KBM-7 (cell line): Measurements from ENCODE around the gene SESN3.

ENCODE experiments used
- DNase-seq: peaks from one replicate; pipeline ENCODE4 v3.0.0-alpha.2; 2015
- in situ Hi-C: fragments of 300-500 bp; cut with MboI; formaldehyde crosslinking; loops from 2 replicates; pipeline ENCODE4 v1.14.3; 2020; ENCODE audit warnings: low sequenced_read_pairs, low pct_unique_long_range_greater_than_20kb, mixed read lengths

Gene SESN3

DNA sequence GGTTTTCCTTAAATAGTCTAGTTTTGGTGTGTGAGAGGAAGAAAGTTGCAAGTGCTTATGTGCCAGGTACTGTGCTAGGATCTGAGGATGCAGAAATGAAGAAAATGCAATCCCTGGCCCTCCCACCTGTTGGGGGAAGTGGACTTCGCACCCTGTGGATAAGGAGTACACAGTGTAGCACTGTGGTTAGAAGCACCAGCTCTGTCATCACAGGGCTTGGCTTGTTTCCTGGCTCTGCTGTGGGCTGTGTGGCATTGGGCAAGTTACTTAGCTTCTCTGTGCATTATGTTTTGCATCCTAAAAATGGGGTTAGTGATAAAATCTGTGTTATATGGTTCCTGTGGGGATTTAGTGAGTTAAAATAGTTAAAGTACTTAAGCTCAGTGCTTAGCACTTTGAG, 73.2 kb downstream of the SESN3 start:
- DNase-seq, result no peak
- in situ Hi-C loops, result no loop called here

DNA sequence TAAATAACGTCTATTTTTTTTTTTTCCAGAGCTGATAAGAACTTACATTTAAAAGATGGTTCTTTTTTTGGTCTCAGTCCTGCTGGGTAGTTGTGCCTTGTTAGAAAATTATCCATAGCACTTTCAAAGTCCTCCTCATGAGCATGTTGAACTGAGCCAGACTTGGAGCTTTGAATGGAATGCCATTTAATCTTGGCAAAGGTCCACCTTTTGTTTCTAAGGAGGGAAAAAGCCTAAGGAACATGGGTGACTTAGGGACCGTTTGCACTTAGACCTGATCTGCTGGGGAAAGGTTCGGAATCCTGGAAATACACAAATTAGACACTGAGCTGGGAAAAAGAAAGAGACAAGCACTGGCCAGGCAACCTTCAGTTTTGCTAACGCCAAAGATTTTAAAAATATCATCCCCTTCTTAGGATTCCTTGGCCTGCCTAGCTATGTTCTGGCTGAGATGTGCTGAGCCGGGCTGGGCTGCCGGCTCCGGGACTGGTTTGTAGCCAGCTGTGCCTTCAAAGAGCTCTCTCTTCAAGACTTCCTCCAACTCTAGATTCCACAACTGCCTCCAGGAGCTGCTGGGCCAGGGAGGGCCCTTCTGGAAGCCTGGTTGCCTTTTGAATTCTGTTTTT, 74.0 kb downstream of the SESN3 start:
- DNase-seq, result no peak
- in situ Hi-C loops, result no loop called here

DNA sequence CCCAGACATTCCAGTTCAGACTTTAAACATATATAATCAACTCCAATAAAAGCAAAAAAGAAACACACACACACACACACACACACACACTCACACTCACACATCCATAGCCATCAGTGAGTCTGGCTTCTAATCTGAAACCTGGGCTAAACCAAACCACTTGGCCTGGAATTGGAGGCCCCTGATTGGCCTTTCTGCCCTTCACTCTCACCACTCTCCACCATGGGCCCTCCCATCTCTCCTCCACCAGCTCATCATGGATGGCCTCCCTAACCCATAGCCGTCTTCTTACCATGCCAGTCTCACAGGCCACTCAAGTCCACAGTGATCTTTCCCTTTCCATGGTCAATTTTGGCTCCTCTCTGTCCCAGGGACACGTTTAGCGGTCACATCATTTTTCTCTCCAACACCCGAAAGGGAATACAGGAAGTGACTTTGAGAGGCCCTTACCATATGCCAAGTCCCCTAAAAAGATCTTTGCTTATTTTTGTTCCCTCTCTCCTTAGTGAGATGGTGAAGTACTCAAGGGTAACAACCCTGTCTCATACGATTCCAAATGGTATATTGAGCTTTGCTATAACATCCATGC, 74.8 kb downstream of the SESN3 start:
- DNase-seq, result no peak
- in situ Hi-C loops, result no loop called here

DNA sequence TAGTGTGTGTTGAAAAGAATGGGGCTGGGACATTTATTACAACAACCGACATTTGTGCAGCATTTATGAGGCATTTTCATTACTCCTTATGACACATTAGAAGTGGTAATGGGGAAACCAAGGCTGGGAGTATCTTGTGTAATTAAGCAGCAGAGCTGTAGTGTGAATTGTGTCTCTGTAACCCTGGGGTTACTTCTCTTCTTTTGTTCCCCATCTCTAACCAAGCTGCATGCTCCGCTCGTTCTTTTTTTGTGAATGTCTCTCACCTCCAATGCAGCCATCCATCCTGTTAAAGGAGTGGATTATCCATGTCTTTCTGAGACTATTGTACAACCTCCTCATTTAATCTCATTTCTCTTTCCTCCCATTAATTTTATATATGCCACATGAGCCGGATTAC, 75.6 kb downstream of the SESN3 start:
- DNase-seq, result no peak
- in situ Hi-C loops, result no loop called here

DNA sequence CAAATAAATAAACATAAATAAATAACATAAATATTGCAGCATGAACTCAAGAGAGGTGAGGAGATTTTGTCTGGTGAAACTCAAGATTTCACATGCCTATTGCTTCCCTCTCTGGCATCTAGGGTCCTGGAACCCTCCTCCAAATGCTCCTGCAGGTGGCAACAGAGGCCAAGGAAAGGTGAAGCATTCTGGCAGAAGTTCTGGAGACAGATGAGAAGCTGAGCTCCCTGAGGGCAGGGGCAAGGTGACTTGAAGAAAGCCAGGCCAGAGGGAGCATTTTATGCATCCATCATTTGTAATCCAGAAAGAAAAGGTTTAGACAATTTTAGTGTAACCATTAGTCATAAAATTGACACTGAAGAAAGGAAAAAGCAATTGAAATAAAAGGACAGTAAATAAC, 76.5 kb downstream of the SESN3 start:
- peak; percentile 61 for DNase-seq
- in situ Hi-C loops, result no loop called here

DNA sequence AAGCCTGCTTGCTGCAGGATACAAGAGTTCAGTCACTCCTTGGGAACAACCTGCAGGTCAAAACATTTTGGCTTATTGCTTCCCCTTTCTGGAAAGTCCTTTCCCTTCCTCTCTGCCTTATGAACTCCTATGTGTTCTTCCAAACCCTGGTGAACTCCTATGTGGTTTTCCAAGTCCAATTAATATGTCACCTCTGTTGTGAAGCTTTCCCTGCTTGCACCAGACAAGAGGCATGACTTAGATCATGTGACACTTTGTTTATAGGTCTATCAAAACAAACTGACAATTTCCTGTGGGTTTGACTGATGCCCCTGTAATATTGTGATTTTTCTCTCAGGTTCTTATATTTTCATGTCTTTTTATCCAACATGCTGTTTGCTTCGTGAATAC, 77.2 kb downstream of the SESN3 start:
- in situ Hi-C loops, result no loop called here
- no peak for DNase-seq

DNA sequence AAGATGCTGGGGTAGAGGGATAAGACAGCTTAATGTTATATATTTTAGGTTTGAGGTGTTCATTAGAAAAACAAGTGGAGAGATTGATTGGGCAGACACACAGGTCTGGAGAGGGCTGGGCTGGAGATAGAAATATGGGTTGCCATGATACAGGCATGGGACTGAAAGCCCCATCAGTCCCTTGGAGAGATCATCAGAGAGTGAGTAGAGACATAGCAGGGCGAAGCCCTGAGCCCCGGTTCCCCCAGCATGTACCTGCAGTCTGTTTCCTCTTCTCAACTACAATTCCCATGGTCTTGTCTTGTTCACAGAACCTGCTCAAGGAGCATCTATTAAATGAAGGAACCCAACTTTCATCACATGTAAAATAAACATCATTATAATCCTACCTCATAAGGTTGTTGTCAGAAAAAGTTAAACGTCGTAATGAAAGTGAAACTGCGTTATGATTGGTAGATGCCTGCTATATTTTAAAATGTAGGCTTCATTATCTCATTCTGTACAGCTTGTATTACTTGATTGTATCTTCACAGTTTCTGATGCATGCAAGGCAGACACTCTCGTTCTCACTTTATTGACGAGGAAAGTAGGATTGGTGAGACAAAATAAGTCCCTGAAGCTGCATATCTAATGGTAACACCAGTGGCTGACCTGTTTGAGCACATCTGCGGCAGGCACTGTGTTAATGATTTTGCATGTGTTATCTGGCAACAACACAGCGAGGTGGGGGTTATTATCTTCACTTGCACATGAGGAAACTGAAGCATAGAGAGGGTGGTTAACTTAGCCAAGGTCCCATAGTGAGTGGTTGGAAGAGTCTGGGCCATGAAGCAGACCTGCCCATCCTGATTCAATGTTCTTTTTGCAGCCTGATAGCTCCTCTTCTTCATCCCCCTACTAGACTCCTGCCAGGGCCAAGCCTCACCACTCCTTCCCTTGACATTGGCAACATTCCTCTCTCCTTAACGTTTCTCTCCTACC, 77.8 kb downstream of the SESN3 start:
- in situ Hi-C loops, result no loop called here
- no peak for DNase-seq

DNA sequence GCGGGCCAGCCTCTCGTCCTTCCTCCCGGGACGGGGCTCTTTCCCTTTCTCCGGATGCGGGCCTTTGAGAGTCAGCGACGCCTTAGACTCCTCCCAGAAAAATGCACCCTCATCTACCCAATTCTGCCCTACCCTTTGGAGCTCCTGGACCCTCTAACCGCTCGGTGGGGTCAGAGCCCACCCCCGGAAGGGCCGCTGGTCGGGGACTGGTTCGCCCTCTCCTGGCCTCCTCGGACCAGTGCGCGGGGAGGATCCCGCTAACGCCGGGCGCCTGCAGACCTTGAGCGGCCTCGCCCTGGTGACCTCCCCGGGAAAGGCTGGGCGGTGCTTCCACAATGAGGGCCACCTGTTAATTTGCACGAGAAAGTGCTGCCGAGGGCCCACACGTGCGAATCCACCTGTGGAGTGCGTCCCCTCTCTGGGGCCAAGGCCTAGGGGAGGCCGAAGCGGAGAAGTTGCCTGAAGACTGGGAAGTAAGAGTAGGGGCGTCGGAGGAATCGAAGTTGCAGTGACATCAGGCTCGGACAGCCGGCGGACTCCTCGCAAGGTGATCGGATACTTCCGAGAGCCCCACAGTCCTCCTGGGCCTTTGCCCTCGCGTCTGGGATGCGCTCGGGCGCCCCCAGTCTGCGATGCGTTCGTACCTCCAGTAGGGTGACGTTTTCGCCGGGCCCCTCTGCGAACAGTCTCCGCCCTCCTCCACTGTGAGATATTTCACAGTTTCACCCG, 79.9 kb downstream of the SESN3 start:
- DNase-seq, result peak; percentile 90
- in situ Hi-C loops, result no loop called here

DNA sequence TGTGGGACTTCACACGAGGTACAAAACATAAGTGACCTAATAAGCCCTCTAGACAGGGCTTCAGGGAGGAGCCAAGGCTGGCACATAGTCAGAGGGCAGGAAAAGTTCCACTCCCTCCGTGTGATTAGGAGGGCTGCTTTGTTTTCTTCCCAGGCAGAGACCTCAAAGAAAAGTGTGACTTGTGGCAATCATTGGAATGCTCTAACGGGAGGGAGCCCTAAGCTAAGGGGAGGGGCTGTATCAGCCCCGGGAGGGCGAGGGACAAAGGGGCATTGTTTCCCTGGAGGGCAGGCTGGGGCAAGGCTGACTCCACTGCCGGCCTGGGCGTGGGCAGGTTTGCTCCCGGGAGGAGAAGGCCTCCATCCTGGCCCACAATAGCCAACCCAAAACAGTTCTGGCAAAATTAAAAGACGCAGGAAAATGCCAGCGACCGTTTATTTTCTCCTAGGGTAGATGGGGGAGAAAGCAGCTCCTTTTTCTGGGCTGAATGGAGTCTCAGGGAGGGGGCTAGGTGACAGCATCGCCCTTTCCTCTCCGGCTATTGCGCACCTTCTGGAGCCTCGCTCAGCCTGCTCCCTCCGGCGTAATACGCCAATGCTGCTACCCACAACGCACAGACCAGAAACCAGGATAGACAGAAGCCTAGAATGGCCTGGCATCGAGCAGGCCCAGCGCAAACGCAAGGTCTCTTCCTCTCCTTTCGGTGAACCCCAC, 81.2 kb downstream of the SESN3 start:
- in situ Hi-C loops, result loop anchor here (10.0 kb wide), 1 partner anchor 555 kb away; no protein-coding TSS in a partner anchor
- no peak for DNase-seq

DNA sequence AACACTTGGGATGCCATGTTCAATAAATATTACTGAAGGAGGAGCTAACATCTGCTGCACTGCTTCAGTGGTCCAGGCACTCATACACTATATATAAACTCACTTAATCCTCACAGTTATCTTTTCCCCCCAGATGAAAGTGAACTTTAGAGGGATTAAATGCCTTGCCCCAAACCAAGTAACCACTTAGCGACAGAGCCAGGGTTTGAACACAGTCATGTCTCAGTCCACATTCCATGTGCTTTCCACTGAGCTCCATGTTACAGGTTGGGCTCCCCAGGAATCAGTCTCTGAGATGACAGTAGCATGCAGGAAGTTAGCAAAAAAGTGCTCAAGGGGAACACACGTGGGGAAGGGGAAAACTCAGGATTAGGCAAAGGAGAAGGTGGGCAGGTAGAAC, 82.1 kb downstream of the SESN3 start:
- in situ Hi-C loops, result loop anchor here (10.0 kb wide), 1 partner anchor 556 kb away; no protein-coding TSS in a partner anchor

DNA sequence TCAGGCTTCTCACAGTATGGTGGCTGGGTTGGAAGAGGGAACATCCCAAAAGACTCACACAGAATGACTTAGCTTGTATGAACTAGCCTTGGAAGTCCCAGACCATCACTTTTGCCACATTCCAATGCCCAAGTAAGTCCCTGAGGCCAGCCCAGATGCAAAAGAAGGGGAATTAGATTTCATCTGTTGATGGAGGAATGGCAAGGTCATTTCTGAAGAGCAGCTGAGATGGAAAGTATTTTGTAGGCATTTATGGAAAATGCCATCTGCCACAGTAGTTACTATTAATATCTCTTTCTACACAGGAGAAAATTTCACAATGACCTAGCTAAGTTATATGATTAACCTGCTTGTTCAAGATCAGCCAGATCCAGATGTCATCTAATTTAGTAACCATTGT, 82.6 kb downstream of the SESN3 start:
- DNase-seq, result no peak
- in situ Hi-C loops, result loop anchor here (10.0 kb wide), 1 partner anchor 556 kb away; no protein-coding TSS in a partner anchor

More for the DNA sequence above, 82.1 kb downstream of the SESN3 start:
- no peak for DNase-seq

DNA sequence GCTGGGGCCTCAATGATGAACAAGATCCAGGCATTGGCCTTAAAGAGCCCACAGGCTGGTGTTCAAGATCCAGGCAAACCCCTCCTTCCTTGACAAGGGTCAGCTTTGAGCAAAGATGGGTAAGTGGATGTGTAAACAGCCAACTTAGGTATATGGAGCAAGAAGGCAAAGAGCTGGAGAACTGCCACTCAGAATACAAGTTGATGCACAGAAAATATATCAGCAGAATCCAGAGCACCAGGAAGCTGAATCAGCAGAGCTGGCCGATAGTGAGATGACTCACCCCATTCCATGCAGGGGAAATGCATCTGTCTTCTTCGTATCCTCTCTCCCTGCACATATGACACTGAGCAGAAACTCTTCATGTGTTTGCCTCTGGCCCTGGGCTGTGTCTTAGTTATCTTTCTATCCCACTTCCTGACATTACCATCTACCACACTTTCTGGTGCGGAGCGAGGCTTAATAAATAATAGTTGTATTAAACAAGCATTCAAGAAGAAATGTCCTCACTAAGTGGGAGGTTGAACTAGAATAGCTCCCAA, 83.6 kb downstream of the SESN3 start:
- DNase-seq, result peak; percentile 48

DNA sequence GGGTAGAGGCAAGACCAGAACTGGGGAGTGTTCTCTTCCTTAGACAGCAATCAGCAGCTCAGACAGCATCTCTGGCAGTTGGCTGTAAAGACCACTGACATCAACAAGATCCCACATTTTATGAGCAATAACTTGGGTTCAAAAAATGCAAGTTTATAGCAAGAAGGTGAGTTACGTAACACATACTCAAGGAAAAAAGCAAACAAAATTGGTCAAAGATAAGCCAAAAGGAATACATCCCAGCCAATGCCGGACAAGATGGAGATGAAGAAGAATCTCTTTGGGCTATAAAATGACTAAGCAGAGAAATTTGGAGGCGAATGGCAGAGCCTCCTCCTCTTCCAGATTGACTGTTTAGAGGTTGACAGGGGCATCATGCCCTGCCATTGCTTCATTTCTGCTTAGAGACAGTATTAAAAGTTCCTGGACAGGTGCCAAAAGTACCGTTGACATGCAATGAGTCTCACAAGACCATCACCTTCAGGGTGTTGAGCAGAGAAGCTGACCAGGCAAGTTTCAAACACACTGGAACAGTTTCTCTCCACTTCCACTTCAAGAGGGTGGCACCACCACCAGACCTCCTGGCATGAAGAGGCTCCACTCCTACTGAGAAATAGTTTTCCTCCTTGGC, 85.5 kb downstream of the SESN3 start:
- in situ Hi-C loops, result loop anchor here (10.0 kb wide), 1 partner anchor 559 kb away; no protein-coding TSS in a partner anchor
- no peak for DNase-seq

More for the DNA sequence above, 83.6 kb downstream of the SESN3 start:
- in situ Hi-C loops, result loop anchor here (10.0 kb wide), 1 partner anchor 557 kb away; no protein-coding TSS in a partner anchor

DNA sequence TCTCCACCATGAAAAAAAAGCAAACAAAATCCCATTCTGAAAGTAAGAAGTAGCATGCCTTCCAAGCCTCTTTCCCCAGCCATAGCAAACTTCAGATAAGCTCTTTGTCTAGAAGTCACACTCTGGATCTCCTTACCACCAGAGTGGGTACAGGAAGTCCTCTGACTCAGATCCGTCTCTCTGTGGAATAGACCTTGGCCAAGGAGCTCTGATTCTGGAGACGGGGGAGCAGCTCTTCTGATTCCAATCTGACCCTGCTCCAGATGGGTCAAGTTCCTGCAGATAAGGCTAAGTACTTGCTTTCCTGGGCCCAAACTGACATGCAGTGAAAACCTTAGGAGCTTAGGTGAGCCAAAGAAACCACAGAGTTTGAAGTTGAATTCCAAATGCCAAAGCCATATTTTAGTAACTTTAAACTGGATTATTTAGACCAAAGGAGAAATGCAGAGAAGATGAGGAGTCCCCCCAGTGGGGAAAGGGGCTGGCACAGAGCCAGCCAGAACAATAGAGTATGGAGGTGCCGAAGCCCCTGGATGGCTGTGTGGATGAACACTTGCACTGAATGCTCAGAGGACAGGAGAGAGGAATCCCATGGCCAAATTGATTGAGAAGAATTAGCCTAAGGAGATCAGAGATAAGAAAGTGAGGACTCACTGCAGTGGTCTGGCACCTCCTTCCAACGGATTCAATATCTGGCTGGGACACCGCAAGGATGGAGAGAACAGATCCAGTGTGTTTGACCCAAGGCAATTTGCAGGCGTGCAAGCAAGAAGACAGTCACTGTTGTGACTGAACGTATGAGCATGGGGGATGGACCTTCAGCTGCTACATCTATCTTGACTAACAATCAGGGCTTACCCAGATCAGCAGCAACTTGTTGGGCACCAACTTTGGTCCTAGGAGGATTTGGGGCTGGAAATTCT, 86.4 kb downstream of the SESN3 start:
- in situ Hi-C loops, result loop anchor here (10.0 kb wide), 1 partner anchor 560 kb away; no protein-coding TSS in a partner anchor
- no peak for DNase-seq

DNA sequence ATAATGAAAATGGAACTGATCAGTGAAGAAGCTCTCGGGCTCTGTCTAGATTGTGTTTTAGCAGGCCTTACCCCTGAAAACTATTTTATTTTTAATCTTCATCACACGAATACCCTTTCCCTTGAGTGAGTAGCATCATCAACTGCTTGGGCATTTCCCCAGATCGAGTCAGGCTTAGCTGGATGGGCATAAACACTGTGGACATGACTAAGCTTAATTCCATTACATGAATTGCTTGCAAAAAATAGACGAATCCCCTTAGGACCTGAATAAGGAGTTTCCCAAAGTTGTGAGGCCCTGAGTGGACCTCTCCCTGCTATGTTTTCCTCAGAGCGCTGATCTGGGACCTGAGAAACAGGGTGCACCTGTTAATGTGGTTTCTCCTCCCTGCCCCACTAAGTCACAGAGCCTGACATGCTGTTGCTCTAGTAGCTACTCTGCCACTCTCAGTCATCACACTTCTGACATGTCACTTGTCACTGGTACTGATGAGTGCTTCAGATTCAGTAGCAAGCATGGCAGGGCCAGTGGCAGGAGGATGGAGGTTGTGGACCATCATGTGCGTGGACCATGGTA, 87.8 kb downstream of the SESN3 start:
- in situ Hi-C loops, result loop anchor here (10.0 kb wide), 1 partner anchor 562 kb away; no protein-coding TSS in a partner anchor

DNA sequence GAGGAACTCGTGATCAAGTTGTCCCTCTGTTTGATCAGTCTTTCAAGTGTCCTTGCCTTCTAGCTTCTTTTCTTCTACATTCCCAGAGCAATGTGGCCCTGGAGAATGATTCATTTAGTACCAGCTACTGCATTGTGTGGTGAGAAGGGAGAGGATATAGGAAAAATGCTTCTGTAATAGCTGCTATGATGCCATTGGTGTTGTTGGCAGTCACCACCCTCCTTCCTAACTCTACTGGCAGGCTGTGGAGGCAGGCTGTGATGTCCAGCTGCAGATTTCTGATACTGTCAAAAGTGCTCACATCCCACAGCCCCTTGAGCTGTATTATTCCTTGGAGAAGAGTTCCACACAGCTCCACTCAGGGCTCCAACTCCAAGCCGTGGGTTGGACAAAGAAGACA, 88.6 kb downstream of the SESN3 start:
- in situ Hi-C loops, result loop anchor here (10.0 kb wide), 1 partner anchor 562 kb away; no protein-coding TSS in a partner anchor
- DNase-seq, result no peak

More for the DNA sequence above, 87.8 kb downstream of the SESN3 start:
- DNase-seq, result no peak
